Measurements from ENCODE around the gene TMEM132C.

Gene TMEM132C

GRCh38 chr12:128682548-128683275 lies 415.7 kb downstream of the TMEM132C start:
- DNase-seq = no peak

GRCh38 chr12:128684352-128684751 lies 417.4 kb downstream of the TMEM132C start:
- no peak for DNase-seq

GRCh38 chr12:128685903-128686475 lies 419.0 kb downstream of the TMEM132C start:
- DNase-seq = no peak

DNA sequence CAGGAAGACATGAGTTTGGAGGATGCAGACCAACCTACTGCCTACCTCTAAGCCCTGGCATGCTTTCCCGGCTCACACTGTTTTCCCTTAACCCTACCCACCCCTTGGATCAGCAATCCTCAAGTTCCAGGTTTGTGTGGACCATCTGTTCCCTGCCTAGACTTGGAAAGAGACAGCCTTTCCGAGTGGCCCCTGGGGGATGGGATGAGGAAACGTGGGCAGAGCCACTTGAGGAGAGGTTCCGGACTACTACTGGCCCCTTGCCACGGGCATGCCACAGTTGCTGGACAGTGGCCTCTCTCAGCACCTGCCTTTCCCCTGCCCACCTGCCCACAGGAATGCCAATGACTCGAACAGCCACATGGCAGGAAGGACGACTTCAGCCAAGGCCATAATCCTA lies 420.9 kb downstream of the TMEM132C start:
- DNase-seq = no peak

DNA sequence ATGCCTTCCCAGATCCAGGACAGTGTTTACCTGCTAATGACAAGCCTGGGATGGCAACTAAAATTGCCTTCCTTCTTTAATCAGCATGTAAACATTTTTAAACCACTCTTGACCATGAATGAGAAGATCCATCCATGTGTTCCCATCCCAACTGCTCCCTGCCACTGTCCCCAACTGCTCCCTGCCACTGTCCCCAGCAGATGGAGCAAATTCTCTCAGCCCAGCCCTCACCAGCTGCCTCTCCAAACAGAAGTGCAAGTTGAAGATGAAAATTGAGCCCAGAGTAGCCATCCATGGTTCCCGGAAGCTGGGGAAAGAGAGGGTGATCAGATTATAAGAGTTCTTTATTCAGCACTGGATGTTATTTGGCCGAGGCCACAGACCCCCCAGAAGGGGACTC lies 423.7 kb downstream of the TMEM132C start:
- DNase-seq = no peak

DNA sequence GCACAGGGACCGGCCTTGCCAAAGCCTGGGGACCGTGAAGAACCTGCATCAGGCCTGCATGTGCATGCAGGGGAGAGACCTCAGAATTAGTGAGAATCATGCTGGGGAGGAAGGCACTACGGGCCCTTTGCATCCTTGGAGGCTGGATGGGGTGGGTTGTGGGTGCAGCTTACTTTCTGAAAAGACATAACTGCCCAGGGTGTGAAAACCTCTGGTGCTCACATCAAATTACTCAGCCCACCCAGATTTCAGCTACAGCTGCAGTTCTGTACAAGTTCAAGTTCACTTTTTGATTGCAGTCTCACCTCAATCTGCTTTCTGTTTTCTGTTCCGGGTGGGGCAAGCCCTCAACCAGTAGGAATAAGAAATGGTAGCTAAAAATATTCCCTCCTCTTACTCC lies 426.1 kb downstream of the TMEM132C start:
- no peak for DNase-seq

DNA sequence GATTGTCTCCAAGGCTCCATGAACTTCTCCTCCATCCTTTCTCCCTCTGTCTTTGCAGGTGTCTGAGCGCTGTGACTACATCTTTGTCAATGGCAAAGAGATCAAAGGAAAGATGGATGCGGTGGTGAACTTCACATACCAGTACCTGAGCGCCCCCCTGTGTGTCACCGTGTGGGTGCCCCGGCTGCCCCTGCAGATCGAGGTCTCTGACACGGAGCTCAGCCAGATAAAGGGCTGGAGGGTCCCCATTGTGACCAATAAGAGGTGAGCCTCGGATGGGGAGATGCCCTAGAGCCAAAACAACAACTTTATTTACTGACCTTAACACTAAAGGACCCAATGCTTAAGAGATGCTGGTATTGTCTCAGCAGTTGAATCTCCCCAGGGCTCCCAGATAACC lies 426.8 kb downstream of the TMEM132C start:
- no peak for DNase-seq

DNA sequence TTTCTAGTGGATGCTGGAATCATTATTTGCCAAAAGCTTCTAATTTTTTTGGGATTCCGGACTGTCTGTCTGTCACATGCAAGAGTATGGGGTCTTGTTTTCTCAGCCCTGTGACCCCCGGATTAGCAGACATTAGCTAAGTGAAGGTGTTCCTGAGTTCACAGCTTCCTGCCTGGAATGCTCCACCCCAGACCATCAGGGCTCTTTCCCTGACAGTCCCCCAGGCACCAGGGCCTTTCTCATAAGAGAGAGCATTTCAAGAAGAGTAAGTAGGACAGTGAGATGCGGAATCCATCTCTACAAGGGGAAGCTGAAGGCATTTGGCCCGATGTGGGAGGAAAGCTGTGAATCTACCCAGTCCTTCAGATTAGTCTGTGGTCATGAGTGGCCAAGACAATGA lies 427.5 kb downstream of the TMEM132C start:
- no peak for DNase-seq

DNA sequence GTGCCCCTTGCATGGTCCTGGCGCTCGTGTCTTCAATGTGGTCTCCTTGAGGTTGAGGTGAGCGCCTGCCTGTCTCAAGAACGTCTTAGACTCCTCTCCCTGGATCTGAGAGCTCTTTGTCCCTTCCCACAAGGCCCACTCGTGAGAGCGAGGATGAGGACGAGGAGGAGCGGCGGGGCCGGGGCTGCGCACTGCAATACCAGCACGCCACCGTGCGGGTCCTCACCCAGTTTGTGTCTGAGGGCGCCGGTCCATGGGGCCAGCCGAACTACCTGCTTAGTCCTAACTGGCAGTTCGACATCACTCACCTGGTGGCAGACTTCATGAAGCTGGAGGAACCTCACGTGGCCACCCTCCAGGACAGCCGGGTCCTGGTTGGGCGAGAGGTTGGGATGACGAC lies 428.7 kb downstream of the TMEM132C start:
- DNase-seq = no peak

DNA sequence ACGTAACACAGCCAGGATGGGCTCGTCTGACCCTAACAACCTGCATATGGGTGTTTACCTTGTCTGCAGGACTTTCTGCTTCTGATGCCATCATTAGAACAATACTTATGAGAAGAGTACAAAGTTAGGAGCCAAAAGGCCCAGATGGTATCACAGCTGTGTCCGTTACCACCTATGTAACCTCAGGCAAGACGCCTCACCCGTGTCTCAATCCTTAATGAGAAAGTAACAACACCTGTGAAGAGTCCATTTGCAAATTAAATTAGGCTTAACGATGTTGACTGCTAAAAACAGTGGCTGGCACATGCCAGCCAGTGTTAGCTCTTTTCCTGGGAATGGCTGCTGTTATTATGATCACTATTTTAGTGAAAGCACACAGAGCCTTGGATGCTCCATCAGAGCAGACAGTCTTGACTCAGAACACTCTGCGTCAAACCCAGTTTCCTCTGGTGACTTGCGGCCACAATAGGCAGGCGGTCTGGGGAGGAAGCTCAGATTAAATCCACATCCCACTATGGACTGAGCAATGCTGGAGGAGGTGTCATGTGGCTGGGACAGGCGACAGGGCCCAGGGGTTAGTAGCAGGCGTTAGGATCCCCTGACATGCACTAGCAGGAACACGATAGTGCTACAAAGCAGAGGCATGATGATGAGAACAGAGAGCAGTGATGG lies 431.5 kb downstream of the TMEM132C start:
- no peak for DNase-seq

DNA sequence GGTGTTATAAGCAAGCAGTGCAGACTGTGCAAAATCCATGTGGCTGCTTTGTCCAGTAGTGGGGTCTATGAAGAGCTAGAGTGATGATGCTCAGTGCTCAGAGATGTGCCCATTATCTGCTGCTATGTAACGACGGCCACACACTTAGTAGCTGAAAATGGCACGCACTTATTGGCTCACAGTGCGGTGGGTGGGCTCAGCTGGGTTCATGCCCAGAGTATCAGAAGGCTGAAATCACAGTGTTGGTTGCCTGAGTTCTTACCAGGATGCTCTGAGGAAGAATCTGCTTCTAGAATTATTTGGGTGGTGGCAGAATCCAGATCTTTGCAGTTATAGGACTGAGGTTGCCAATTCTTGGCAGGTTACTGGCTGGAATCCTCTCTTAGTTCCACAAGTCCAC lies 432.1 kb downstream of the TMEM132C start:
- DNase-seq = no peak

DNA sequence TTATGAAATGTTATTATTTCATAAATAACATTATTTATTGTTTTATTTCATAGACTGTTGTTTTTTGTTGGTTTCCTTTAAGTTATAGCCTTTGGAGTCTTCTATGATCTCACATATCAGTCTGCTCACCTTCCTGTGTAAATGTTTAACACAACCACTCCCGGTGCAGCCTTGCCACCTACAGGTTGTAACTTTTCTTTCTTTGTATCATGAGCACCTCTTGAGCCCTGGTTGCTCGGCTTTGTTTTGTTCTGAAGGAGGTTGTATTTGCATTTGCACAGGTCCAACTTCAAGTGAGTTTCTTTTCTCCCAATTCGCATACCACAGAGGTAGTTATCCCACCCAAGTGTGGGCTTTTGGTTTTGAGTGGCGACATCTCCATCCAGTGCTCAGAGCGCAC lies 435.4 kb downstream of the TMEM132C start:
- DNase-seq = no peak

DNA sequence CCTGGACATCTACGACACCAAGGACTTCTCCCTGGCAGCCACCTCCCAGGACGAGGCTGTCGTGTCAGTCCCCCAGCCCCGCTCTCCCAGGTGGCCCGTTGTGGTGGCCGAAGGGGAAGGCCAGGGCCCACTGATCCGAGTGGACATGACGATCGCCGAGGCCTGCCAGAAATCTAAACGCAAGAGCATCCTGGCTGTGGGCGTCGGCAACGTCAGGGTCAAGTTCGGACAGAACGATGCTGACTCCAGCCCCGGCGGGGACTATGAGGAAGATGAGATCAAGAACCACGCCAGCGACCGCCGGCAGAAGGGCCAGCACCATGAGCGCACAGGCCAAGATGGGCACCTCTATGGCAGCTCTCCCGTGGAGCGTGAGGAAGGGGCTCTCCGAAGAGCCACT lies 438.2 kb downstream of the TMEM132C start:
- no peak for DNase-seq

DNA sequence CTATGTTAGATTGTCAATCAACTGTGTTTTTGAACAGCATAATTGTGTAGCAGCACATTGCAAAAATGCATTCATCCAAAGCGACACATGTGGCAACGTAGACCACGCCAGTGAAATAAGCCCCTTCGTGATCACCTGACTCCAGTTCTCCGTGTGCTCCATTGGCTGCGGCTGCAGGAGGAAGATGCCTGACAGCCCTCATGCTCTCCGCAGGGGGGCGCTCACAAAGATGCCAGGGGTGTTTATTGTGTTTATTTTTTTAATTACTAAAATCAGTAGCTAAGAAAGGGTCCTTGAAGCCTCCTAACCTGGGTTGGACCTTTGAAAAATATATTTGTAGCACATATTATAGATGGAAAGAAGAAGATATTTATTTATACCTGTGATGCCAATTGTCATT lies 440.5 kb downstream of the TMEM132C start:
- DNase-seq = no peak

DNA sequence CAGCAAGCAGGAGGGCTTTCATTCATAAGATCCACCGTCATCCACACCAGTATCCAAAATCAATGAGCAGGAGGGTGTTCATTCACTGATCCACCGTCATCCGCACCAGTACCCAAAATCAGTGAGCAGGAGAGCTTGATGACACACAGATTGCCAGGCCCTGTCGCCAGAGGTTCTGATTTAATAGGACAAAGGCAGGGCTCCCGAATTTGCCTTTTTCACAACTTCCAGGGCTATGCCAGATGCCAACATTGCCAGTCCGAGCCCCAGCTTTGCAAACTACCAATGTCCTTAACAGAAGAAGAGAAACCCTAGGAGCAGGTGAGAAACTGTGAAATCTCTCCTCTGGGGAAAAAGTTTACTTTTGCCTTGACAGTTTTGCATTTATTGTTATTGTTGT lies 441.8 kb downstream of the TMEM132C start:
- DNase-seq = no peak

GRCh38 chr12:128709660-128710059 lies 442.7 kb downstream of the TMEM132C start:
- DNase-seq = no peak

DNA sequence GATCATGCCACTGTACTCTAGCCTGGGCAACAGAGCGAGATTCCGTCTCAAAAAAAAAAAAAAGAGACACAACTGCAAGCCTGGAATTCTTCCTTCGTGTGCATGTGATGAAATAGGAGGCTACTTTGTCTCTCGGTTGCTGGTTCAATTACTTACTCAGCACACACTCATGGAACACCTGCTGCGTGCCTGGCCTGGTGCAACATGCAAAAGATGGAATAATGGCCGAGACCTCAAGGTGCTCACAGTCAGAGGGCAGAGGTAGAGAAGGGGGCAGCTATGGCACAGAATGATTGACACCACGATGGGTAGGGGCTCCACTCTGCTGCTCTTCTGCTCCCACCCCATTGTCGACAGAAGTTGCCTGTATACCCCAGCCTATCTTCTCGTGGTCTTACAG lies 444.5 kb downstream of the TMEM132C start:
- DNase-seq = no peak

- DNase-seq = no peak
Measured at GRCh38 chr12:128712622-128713021, 445.7 kb downstream of the TMEM132C start.

GRCh38 chr12:128715485-128715884 lies 448.5 kb downstream of the TMEM132C start:
- DNase-seq = no peak

GRCh38 chr12:128724468-128725046 lies 457.6 kb downstream of the TMEM132C start:
- DNase-seq = no peak

- no peak for DNase-seq
Measured at GRCh38 chr12:128726886-128727285, 459.9 kb downstream of the TMEM132C start.

- no peak for DNase-seq
Measured at GRCh38 chr12:128727461-128727860, 460.5 kb downstream of the TMEM132C start.

DNA sequence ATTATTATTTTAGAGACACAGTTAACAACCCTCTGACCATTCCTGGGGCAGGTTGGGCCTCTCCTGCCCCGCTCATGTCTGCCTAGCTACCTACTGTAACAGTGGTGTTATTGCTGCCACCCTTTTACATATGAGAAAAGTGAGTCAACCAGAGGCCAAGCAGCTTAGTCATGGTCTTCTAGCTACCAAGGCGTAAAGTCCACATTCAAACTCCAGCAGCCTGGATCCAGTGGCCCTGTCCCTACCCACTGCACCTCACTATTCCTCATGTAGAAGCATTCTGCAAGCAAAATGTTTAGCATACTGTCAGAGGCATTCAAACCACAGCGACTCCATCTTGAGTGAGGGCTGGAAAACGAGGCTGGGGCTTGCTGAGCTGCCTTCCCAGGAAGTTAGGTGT lies 461.0 kb downstream of the TMEM132C start:
- no peak for DNase-seq

- DNase-seq = no peak
Measured at GRCh38 chr12:128729628-128730121, 462.7 kb downstream of the TMEM132C start.

Measured in suppressor macrophage treated with lipopolysaccharide for 1 hour (primary cell).